SK-N-MC (cell line): ENCODE measurements around the gene MBTD1.
"Not testable (repeated sequence)": the region's sequence is repeated elsewhere in the genome, so short reads cannot be mapped to it uniquely, and the experiment has no call there.

Source experiments
- DNase-seq: peaks from one replicate; pipeline ENCODE4 v3.0.0-alpha.2; 2011; ENCODE audit warnings: low read depth, low spot score
- H3K27ac ChIP-seq: fragments of 200-600 bp; sonication (generic); 2 replicates; pipeline ENCODE4 v1.5.1; 2016; ENCODE audit warnings: mixed run types
- H3K36me3 ChIP-seq: fragments of 200-600 bp; sonication (generic); 2 replicates; pipeline ENCODE4 v1.6.1; 2017; ENCODE audit warnings: antibody characterized with exemption, low read length, mixed read lengths; ENCODE audit not compliant: insufficient read depth
- H3K4me3 ChIP-seq: fragments of 200-600 bp; sonication (generic); 2 replicates; pipeline ENCODE4 v1.5.1; 2016
- H3K9ac ChIP-seq: fragments of 200-600 bp; sonication (generic); 2 replicates; pipeline ENCODE4 v1.8.0; 2017; ENCODE audit warnings: mixed run types, mixed read lengths; ENCODE audit not compliant: insufficient read length
- H3K9me3 ChIP-seq: fragments of 200-600 bp; sonication (generic); 2 replicates; pipeline ENCODE4 v1.6.1; 2017; ENCODE audit warnings: low read depth, mild to moderate bottlenecking, antibody characterized with exemption, low read length, moderate library complexity, mixed read lengths
- EZH2 ChIP-seq: fragments of 200-600 bp; sonication (generic); IDR thresholded peaks from one replicate; pipeline ENCODE4 v1.6.1; 2017; ENCODE audit warnings: antibody characterized with exemption
- FOXP2 ChIP-seq: optimal IDR thresholded peaks from 2 replicates; pipeline ENCODE3; 2011; ENCODE audit warnings: mild to moderate bottlenecking, moderate library complexity; ENCODE audit not compliant: insufficient read depth; ENCODE audit errors: extremely low read length, control extremely low read depth
- POLR2AphosphoS5 ChIP-seq: IDR thresholded peaks from 2 replicates; pipeline ENCODE4 v1.6.1; 2012; ENCODE audit warnings: mild to moderate bottlenecking, low read depth, low read length, borderline replicate concordance

The MBTD1 gene

GRCh38 chr17:51259564-51260236, at the start of gene MBTD1:
TSS of gene MBTD1 (minus strand) at chr17:51260049. CDS start at chr17:51225161, 34,888 bp downstream.
- peaks cover 62% of the 10 kb centered on the region for H3K36me3 ChIP-seq
- no peaks in the 10 kb centered on the region for H3K9me3 ChIP-seq
- peak within 1 kb of the TSS; percentile 96 for H3K9ac ChIP-seq
- peak within 1 kb of the TSS; percentile 99 for H3K4me3 ChIP-seq
- DNase-seq, result peak; percentile 96
- peak within 1 kb of the TSS; percentile 99 for H3K27ac ChIP-seq
- TF ChIP-seq POLR2AphosphoS5 (no peak; the same call in 1 of the 2 replicates), FOXP2 (no peak), EZH2 (no peak)

GRCh38 chr17:51305182-51305581, 45.3 kb upstream of the MBTD1 start:
- DNase-seq, result no peak
- H3K4me3 ChIP-seq, result no peak overlapping the region
- TF ChIP-seq EZH2, result no peak
- no peak for TF ChIP-seq POLR2AphosphoS5
- no peak for TF ChIP-seq FOXP2
- H3K27ac ChIP-seq, result no peak overlapping the region
- no peak overlapping the region for H3K9ac ChIP-seq
- H3K36me3 ChIP-seq, result no peaks in the 10 kb centered on the region
- no peaks in the 10 kb centered on the region for H3K9me3 ChIP-seq

- Histone ChIP-seq H3K36me3 (peaks cover 25% of the 10 kb centered on the region), H3K9ac (no peak overlapping the region), H3K4me3 (no peak overlapping the region), H3K27ac (no peak overlapping the region), H3K9me3 (no peaks in the 10 kb centered on the region)
- TF ChIP-seq POLR2AphosphoS5 (no peak), EZH2 (no peak), FOXP2 (no peak)
- no peak for DNase-seq
These were observed 40.0 kb upstream of the MBTD1 start for GRCh38 chr17:51299859-51300258.

- Histone ChIP-seq H3K4me3 (no peak overlapping the region), H3K9ac (no peak overlapping the region), H3K36me3 (peaks cover 30% of the 10 kb centered on the region), H3K27ac (no peak overlapping the region), H3K9me3 (no peaks in the 10 kb centered on the region)
- no peak for TF ChIP-seq EZH2
- no peak for TF ChIP-seq POLR2AphosphoS5
- no peak for DNase-seq
These were observed 38.9 kb upstream of the MBTD1 start for GRCh38 chr17:51298508-51299371.

GRCh38 chr17:51294338-51294737, 34.5 kb upstream of the MBTD1 start:
- peaks cover 68% of the 10 kb centered on the region for H3K36me3 ChIP-seq
- not testable (repeated sequence) for H3K4me3 ChIP-seq, H3K9ac ChIP-seq, H3K9me3 ChIP-seq, DNase-seq, H3K27ac ChIP-seq

GRCh38 chr17:51289696-51290111, 29.9 kb upstream of the MBTD1 start:
- H3K9me3 ChIP-seq, result no peaks in the 10 kb centered on the region
- no peak for DNase-seq
- H3K27ac ChIP-seq, result no peak overlapping the region
- no peak overlapping the region for H3K4me3 ChIP-seq
- TF ChIP-seq FOXP2, result no peak
- no peak for TF ChIP-seq EZH2
- TF ChIP-seq POLR2AphosphoS5, result no peak
- H3K9ac ChIP-seq, result no peak overlapping the region
- H3K36me3 ChIP-seq, result peaks cover 89% of the 10 kb centered on the region

GRCh38 chr17:51287412-51287811, 27.6 kb upstream of the MBTD1 start:
- Histone ChIP-seq H3K9me3 (no peaks in the 10 kb centered on the region), H3K27ac (no peak overlapping the region), H3K36me3 (peaks cover 89% of the 10 kb centered on the region), H3K9ac (no peak overlapping the region), H3K4me3 (no peak overlapping the region)
- no peak for TF ChIP-seq EZH2
- no peak for TF ChIP-seq FOXP2
- TF ChIP-seq POLR2AphosphoS5, result no peak
- no peak for DNase-seq

GRCh38 chr17:51279183-51279582, 19.3 kb upstream of the MBTD1 start:
- Histone ChIP-seq H3K4me3 (no peak overlapping the region), H3K9ac (no peak overlapping the region), H3K27ac (no peak overlapping the region), H3K9me3 (no peaks in the 10 kb centered on the region), H3K36me3 (peaks cover 83% of the 10 kb centered on the region)
- no peak for DNase-seq
- TF ChIP-seq FOXP2, result no peak
- TF ChIP-seq POLR2AphosphoS5, result no peak
- no peak for TF ChIP-seq EZH2

GRCh38 chr17:51275381-51275780, 15.5 kb upstream of the MBTD1 start:
- H3K9ac ChIP-seq, result no peak overlapping the region
- no peak overlapping the region for H3K27ac ChIP-seq
- TF ChIP-seq POLR2AphosphoS5, result no peak
- TF ChIP-seq FOXP2, result no peak
- no peak for TF ChIP-seq EZH2
- DNase-seq, result no peak
- H3K9me3 ChIP-seq, result no peaks in the 10 kb centered on the region
- H3K36me3 ChIP-seq, result peaks cover 86% of the 10 kb centered on the region
- H3K4me3 ChIP-seq, result no peak overlapping the region
